Measurements from ENCODE around the gene DDX10. TPM values are rescaled to one million over a fixed set of nuclear protein-coding genes. Genes with fewer than 3 reads are reported as not detected.

The DDX10 gene
- total RNA-seq, 1 donor from 2014 or later, result 34.7 TPM

DNA sequence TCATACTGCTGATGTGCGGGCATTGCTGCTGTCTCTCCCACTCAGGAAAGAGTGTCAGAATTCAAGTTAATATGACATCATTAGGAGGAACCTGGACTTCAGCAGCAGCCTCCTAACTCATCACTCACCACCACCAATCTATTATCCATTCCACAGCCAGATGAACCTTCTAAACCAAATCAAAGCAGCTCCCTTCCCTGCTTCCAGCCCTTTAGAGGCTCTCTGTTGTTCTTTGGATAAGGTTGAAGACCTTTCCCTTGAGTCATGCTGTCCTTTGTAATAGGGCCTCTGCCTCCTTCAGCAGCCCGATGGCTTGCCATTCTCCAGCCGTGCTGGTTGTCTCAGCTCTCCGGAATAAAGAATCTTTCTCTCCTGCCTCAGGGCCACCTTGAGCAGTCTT is 301.3 kb downstream of the DDX10 start:
- no peaks in the 10 kb centered on the region for H3K4me1 Mint-ChIP-seq (ENCODE audit: unreplicated experiment)
- H3K27ac Mint-ChIP-seq, result no peak overlapping the region
- no peaks in the 10 kb centered on the region for H3K36me3 Mint-ChIP-seq
- no peaks in the 10 kb centered on the region for H3K9me3 Mint-ChIP-seq
- H3K27me3 Mint-ChIP-seq, result peaks cover 24% of the 10 kb centered on the region
- no peak for DNase-seq (ENCODE audit: extremely low spot score, unreplicated experiment)
- H3K4me3 Mint-ChIP-seq, result no peak overlapping the region
- TF ChIP-seq, protein P1, sequence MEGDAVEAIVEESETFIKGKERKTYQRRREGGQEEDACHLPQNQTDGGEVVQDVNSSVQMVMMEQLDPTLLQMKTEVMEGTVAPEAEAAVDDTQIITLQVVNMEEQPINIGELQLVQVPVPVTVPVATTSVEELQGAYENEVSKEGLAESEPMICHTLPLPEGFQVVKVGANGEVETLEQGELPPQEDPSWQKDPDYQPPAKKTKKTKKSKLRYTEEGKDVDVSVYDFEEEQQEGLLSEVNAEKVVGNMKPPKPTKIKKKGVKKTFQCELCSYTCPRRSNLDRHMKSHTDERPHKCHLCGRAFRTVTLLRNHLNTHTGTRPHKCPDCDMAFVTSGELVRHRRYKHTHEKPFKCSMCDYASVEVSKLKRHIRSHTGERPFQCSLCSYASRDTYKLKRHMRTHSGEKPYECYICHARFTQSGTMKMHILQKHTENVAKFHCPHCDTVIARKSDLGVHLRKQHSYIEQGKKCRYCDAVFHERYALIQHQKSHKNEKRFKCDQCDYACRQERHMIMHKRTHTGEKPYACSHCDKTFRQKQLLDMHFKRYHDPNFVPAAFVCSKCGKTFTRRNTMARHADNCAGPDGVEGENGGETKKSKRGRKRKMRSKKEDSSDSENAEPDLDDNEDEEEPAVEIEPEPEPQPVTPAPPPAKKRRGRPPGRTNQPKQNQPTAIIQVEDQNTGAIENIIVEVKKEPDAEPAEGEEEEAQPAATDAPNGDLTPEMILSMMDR (conservative IDR thresholded peaks at IDR 0.05), result no peak

DNA sequence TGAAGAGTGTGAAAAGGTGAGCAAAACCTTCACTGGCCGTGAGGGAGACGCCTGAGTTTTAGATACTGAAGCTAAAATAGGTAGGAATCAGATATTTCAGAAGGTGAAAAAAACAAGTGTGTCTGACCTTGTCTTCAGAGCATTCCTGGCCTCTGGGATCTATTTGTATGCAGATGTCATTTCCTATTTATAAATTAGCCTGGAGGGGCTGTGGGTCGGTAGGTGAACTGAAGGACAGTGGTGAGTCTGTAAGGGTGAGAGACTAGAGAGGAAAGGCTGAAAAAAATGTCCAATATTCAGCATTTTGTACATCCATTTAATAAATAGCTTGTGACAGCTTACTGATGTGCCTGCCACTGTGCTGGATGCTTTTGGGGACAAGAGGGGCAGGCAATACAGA is 302.1 kb downstream of the DDX10 start:
- Mint-ChIP-seq H3K4me1 (ENCODE audit: unreplicated experiment) (no peaks in the 10 kb centered on the region), H3K36me3 (no peaks in the 10 kb centered on the region), H3K4me3 (no peak overlapping the region), H3K9me3 (no peaks in the 10 kb centered on the region), H3K27me3 (peaks cover 21% of the 10 kb centered on the region), H3K27ac (no peak overlapping the region)
- TF ChIP-seq, protein P1 (conservative IDR thresholded peaks at IDR 0.05), result no peak
- no peak for DNase-seq (ENCODE audit: extremely low spot score, unreplicated experiment)

DNA sequence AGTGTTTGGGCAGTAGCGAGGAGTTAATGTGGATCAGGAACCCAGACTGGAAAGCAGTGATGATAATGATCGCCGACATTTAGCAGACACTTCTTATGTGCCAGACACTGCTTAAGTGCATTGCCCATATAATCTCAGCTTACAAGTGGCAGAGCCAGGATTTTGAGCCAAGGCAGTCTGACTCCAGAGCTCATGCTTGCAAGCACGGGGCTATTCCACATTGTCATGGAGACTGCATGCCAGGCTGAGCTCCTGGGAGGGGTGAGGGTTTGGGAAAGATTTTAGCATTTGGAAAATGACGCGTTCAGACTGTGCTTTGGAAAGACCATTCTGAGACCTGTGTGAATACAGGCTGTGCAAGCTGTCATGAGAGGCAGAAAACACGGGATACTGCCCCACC is 302.7 kb downstream of the DDX10 start:
- Mint-ChIP-seq H3K4me3 (no peak overlapping the region), H3K4me1 (ENCODE audit: unreplicated experiment) (no peaks in the 10 kb centered on the region), H3K36me3 (no peaks in the 10 kb centered on the region), H3K9me3 (no peaks in the 10 kb centered on the region), H3K27me3 (peaks cover 21% of the 10 kb centered on the region), H3K27ac (no peak overlapping the region)
- TF ChIP-seq, protein P1 (conservative IDR thresholded peaks at IDR 0.05), result no peak
- DNase-seq (ENCODE audit: extremely low spot score, unreplicated experiment), result no peak

DNA sequence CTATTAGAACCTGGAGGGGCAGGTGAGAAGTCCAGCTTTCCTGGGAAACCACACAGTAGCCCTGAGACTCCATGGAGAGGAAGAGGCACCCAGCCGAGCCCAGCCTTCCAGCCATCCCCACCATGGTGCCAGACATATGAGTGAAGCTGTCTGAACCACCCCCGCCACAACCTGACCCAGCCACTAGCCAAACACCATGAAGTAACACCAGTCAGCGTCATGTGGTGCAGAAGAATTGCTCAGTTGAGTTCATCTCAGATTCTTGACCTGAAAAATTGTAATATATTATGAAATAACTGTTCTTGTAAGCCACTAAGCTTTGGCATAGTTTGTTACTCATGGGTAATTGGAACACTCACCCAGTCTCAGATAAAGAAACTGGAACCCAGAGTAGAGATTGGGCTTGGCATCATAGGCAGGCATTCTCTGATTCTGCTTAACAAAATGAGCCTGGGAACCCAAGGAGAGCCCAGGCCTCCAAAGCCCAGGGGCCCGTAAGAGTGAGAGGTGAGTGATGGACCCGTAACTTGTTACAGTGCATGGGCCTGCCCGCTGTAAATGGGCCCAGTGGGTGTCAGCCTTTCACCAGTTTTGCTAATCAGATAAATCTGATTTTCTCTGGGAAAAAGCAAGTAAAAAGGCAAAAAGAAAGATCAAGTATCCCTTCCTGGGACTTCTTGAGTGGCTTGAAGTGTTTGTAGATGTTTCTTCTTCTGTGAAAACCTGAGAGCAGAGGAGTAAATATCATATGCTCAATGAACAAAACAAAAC is 305.5 kb downstream of the DDX10 start:
- Mint-ChIP-seq H3K27me3 (peaks cover 28% of the 10 kb centered on the region), H3K4me3 (no peak overlapping the region)

DNA sequence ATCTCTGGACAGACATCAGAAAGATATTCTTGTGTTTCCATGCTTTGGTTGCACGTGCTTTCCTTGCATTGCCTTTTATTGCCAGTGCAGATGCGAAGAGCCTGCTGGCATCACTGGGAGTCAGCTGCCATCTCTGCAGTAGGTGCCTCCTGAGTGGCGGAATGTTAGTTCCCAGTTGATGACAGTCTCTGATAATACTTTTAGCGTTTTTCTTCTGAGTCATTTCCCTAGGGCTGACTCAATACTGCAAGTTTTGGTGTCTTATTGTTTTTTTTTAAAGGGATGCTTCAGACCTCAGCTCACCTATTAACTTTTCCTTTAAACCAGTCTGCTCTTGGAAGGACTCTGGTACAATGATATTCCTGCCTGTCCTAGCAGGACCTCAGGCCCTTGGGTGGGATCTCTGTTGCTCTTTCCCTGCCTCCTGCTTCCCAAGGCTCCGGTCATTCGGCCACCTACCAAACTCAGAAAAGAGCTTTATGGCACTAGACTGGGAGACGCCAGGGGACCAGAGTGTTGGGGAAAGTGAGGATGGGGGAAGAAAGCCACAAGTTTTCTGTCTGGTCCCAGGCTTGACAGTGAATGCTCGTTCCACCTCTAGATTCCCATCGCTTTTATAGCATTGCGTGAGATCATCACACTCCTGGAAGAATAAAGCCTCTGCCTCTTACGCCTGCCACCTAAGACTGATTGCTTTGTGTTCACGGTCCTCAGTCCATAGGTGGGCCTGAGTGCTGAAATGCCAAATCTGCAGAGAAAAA is 308.7 kb downstream of the DDX10 start:
- no peak for DNase-seq (ENCODE audit: extremely low spot score, unreplicated experiment)
- Mint-ChIP-seq H3K4me1 (ENCODE audit: unreplicated experiment) (no peaks in the 10 kb centered on the region), H3K36me3 (no peaks in the 10 kb centered on the region), H3K9me3 (no peaks in the 10 kb centered on the region), H3K4me3 (no peak overlapping the region), H3K27ac (no peak overlapping the region), H3K27me3 (peaks cover 12% of the 10 kb centered on the region)
- TF ChIP-seq, protein P1 (conservative IDR thresholded peaks at IDR 0.05), result no peak

More for the DNA sequence above, 305.5 kb downstream of the DDX10 start:
- H3K4me1 Mint-ChIP-seq (ENCODE audit: unreplicated experiment), result no peaks in the 10 kb centered on the region
- no peaks in the 10 kb centered on the region for H3K36me3 Mint-ChIP-seq
- H3K27ac Mint-ChIP-seq, result no peak overlapping the region
- TF ChIP-seq, protein P1 (conservative IDR thresholded peaks at IDR 0.05), result no peak
- DNase-seq (ENCODE audit: extremely low spot score, unreplicated experiment), result no peak
- H3K9me3 Mint-ChIP-seq, result no peaks in the 10 kb centered on the region

Data from type B pancreatic cell (in vitro differentiated cells).